Left ventricle myocardium superior (tissue), 1 donor: ENCODE measurements around the gene ACAT2. TPM values are rescaled to one million over a fixed set of nuclear protein-coding genes. Genes with fewer than 3 reads are reported as not detected.
A peak's percentile ranks its signal among the peaks of the same experiment; 100 is the strongest.
"Not testable (repeated sequence)": the region's sequence is repeated elsewhere in the genome, so short reads cannot be mapped to it uniquely, and the experiment has no call there.

Experiments
- ATAC-seq: fragments of 200-7000 bp; cut with Tn5 transposase; one replicate; pipeline ENCODE4 v1.9.1; 2020; ENCODE audit warnings: mild to moderate bottlenecking, moderate library complexity
- DNase-seq: peaks from one replicate; pipeline ENCODE4 v3.0.0-alpha.2; 2020
- intact Hi-C: fragments of 100-400 bp; cut with micrococcal nuclease; formaldehyde crosslinking; loops from one replicate; pipeline ENCODE4 v1.11.0; 2022
- long read RNA-seq: library from polyadenylated mRNA; unstranded; transcript quantifications from one replicate; pipeline ENCODE4 v2.0.0, GENCODE V29; 2021
- total RNA-seq: library from RNA; stranded (reverse); fragmentation: NEBNext Ultra II Directional; extraction: Animal tissue kit (Norgen Biotek cat#: 25700); gene quantifications from one replicate; pipeline ENCODE4 v1.2.1, GENCODE V29; 2021
- donor health status: DM: no; HTN: yes; CAD: no; lungs with severe emphysema.

The ACAT2 gene
- 4.0 TPM for total RNA-seq
- long read RNA-seq, transcript ACAT2-201 (9 exons, 3,180 nt) = major isoform, 7 of 9 reads
- long read RNA-seq, partial matches to known transcripts = 2 of 9 reads
- long read RNA-seq, other reads (novel, unspliced or antisense) = 0 of 9 reads

DNA sequence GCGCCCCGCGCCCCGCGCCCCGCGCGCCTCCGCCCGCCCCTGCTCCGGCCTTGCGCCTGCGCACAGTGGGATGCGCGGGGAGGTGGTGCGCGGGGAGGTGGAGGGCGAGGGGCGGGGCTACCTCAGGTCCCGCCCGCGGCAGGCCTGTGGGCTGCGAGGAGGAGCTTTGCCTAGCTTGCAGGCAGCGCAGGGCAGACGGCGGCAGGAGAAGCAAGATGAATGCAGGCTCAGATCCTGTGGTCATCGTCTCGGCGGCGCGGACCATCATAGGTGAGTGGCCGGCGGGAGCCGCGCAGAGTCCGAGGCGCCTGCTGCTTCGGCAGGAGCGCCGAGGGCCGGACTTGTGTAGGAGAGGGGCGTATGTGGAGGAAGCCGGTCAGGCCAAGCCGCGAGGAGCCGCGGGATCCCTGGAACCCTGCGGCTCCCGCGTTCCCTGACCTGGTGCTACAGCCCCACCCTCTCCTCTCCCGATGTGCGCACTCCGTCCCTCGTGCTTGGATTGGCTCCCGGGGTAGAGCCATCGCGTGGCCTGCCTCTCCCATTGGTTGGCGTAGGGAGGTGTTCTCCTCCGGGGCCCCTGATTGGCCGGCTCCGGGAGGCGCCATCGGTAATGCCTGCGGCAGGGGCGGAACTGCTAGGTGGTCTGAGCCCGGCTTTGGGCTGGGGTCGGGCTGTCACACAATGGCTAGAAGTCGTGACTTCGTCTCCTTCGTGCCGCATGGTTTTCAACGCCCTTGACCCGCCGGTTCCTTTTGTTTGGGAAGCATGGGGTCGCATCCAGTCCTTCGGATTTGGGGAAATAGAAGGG lies at the start of gene ACAT2:
Gene ACAT2, plus strand, starts transcription at position 173 of the 808 bp plus-strand sequence. Its CDS starts 43 bp downstream, at position 216.
- peak; percentile 99 for ATAC-seq
- intact Hi-C loops = no loop called here
- peak; percentile 96 for DNase-seq

GRCh38 chr6:159712389-159712788 lies 49.5 kb upstream of the ACAT2 start:
- DNase-seq, intact Hi-C loops, ATAC-seq: not testable (repeated sequence)

DNA sequence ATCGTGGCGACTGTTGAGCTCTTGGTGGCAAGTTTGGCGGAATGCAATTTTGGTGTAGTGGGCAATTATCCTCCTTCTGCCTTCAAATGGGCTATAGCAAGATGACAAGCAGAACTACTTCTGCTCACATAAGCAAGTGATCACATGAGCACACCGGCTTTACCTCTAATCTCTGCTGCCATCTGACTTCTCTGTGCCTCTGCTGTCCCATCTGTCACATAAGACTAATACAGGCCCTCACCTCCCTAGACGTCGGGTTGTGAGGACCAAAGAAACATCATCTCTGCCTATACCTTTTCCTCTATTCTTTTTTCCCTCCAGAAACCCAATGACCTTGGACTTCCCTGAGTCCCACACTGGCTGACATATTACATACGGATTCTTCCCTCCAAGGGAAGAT lies 47.9 kb upstream of the ACAT2 start:
- no peak for DNase-seq
- intact Hi-C loops = no loop called here
- ATAC-seq = no peak

- no peak for DNase-seq
- ATAC-seq = no peak
- intact Hi-C loops = no loop called here
Observed at GRCh38 chr6:159714404-159714803, 47.4 kb upstream of the ACAT2 start.

DNA sequence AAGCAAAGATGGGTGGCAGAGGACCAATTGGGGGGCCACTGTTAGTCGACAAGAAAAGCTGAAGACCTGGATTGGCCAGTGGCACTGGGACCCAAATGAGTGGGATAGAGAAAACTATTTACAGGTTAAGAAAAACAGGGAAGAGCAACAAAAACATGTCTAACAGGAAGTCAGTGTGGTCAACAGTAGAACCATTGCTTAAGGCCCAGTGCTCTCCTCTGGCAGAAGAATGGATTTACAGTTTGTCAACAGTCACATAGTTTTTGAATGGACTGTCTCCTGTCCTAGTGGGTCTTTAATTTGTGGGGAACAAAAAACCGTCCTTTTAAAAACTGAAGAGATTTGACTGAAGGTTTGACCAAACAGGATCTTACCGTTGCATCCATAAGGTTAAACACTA lies 46.7 kb upstream of the ACAT2 start:
- DNase-seq = no peak
- ATAC-seq = no peak
- intact Hi-C loops = no loop called here

- no peak for ATAC-seq
- DNase-seq = no peak
- intact Hi-C loops = no loop called here
Observed at GRCh38 chr6:159715605-159716004, 46.2 kb upstream of the ACAT2 start.

GRCh38 chr6:159716247-159717096 lies 45.4 kb upstream of the ACAT2 start:
- ATAC-seq (peak; percentile 87), DNase-seq (no peak)
- intact Hi-C loops = no loop called here

- DNase-seq (no peak), ATAC-seq (no peak)
- intact Hi-C loops = no loop called here
Observed at GRCh38 chr6:159718634-159719033, 43.2 kb upstream of the ACAT2 start.

- intact Hi-C loops = no loop called here
- no peak for ATAC-seq
- no peak for DNase-seq
Observed at GRCh38 chr6:159719287-159719686, 42.6 kb upstream of the ACAT2 start.

DNA sequence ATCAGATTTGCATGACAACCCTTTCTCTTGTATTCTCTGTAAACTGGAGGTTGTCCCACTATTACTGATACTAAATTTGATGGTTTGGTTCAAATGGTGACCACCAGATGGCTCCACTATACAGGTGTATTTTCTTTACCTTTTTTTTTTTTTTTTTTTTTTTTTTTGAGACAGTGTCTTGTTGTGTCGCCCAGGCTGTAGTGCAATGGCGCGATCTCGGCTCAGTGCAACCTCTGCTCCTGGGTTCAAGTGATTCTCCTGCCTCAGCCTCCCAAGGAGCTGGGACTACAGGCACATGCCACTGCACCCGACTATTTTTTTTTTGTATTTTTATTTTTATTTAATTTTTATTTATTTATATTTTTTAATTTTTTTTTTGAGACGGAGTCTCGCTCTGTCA lies 41.1 kb upstream of the ACAT2 start:
- intact Hi-C loops = no loop called here
- DNase-seq (no peak), ATAC-seq (no peak)

DNA sequence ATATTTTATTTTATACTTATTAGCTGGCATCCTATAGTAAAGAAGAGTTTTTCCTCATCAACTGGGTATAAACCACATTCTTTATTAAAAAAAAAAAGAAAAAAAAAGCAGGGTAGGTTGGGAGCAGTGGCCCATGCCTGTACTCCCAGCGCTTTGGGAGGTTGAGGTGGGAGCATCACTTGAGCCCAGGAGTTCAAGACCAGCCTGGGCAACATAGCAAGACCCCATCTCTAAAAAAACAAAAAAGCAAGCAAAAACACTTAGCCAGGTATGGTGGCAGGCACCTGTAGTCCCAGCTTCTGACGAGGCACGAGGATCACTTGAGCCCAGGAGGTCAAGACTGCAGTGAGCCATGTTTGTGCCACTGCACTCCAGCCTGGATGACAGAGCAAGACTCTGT lies 39.9 kb upstream of the ACAT2 start:
- intact Hi-C loops, ATAC-seq, DNase-seq: not testable (repeated sequence)

DNA sequence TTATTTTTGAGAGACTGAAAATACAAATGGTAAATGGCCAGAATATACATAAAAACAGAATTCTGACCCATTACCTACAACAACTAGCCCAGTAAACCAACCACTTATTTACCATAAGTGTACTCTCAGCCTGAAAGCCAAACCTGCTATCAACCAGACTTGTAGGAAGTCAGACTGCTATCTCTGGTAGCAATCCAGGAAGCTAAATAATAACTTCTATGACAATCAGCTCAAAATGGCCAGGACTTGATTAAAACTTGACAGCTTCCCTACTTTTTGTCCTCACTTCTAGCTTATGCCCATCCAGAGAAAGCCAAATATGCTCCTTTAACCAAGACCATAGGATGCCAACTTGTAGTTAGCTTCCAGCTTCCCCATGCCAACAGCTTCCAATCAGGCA lies 39.2 kb upstream of the ACAT2 start:
- DNase-seq (no peak), ATAC-seq (no peak)
- intact Hi-C loops = no loop called here

GRCh38 chr6:159723259-159723658 lies 38.6 kb upstream of the ACAT2 start:
- intact Hi-C loops = no loop called here
- ATAC-seq = no peak
- DNase-seq = no peak

DNA sequence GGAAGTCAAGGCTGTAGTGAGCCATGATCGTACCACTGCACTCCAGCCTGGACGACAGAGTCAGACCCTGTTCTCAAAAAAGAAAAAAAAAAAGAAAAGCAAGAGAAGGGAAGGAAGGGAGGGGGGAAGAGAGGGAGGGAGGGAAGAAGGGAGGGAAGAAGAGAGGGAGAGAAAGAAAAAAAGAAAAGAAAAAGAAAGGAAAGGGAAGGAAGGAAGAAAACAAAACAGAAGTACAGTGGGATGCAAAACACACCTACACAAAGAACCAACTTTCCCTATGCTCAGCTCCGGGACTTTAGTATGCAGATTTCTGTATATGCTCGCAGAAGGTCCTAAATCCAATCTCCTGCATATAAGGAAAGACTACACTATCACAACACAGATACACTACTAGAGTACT lies 37.1 kb upstream of the ACAT2 start:
- ATAC-seq = no peak
- DNase-seq = no peak
- intact Hi-C loops = no loop called here

DNA sequence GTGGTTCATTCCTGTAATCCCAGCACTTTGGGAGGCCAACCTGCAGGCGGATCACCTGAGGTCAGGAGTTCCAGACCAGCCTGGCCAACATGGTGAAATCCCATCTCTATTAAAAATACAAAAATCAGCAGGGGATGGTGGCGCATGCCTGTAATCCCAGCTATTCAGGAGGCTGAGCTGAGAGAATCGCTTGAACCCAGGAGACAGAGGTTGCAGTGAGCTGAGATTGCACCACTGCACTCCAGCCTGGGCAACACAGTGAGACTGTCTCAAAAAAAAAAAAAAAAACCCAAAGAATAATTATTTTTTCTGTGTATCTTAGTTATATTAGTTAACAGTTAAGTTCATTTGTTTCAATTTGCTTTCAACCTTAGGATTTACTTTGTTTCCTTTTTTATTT lies 36.6 kb upstream of the ACAT2 start:
- ATAC-seq, DNase-seq, intact Hi-C loops: not testable (repeated sequence)

- ATAC-seq (peak; percentile 21), DNase-seq (no peak)
- intact Hi-C loops = no loop called here
Observed at GRCh38 chr6:159726255-159726917, 35.5 kb upstream of the ACAT2 start.

DNA sequence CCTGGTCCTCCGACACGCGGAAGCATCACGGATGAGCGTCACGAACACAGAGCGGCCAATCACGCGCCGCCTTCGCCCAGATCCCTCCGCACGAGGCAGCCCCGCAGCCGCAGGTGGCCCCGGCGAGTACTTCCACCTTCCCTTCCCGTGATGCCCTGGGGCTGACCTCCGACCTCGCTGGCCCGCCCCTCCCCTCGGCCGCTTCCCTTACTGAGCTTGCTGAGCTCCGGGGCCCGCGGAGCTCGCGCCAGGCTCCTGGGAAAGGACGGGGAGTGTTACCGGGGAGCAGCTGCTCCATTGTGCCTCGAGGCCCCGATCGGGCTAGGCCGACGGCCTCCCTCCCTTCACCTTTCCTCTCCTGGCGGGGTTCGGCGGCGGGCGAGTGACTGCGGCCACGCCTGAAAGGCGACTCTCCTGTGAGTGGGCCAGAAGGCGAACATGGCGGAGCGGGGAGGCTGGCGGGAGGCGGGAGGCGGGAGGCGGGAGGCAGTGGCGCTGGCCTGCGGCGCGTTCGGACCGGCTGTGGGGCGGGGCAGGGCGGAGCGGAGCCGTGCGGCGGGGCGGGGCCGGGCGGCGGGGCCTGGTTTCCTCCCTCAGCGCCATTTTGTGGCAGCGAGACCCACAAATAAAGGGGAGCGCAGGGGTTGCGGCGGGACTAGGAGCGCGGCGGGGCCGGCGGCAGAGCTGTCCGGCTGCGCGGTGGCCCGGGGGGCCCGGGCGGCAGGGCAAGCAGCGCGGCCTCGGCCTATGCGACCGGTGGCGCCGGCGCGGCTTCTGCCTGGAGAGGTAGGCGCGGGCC lies 34.7 kb upstream of the ACAT2 start, which contains the start of gene WTAP:
Gene WTAP, plus strand, starts transcription at position 589 of the 799 bp plus-strand sequence. CDS start 8,760 bp downstream, outside the sequence.
- DNase-seq (peak; percentile 96), ATAC-seq (peak; percentile 96)
- intact Hi-C loops = no loop called here

GRCh38 chr6:159727717-159728445 lies 34.0 kb upstream of the ACAT2 start:
- DNase-seq = no peak
- peak; percentile 51 for ATAC-seq
- intact Hi-C loops = no loop called here
